HG02610 (cell line): ENCODE measurements around the gene PCGF1.
A peak's percentile ranks its signal among the peaks of the same experiment; 100 is the strongest.

Source experiments
- ATAC-seq: cut with Tn5 transposase; IDR thresholded peaks from one replicate; pipeline ENCODE4 v1.9.1; 2021; ENCODE audit warnings: mild to moderate bottlenecking, moderate library complexity; ENCODE audit not compliant: unreplicated experiment

The PCGF1 gene

GRCh38 chr2:74537140-74537539 lies 29.6 kb upstream of the PCGF1 start:
- ATAC-seq, result no peak

- no peak for ATAC-seq
Measured at GRCh38 chr2:74536166-74536950, 28.9 kb upstream of the PCGF1 start.

- no peak for ATAC-seq
Measured at GRCh38 chr2:74535440-74535965, 28.0 kb upstream of the PCGF1 start.

- ATAC-seq, result no peak
Measured at GRCh38 chr2:74534411-74534810, 26.9 kb upstream of the PCGF1 start.

GRCh38 chr2:74533464-74533863 lies 26.0 kb upstream of the PCGF1 start:
- no peak for ATAC-seq

GRCh38 chr2:74532222-74532621 lies 24.7 kb upstream of the PCGF1 start:
- no peak for ATAC-seq

GRCh38 chr2:74531666-74532065 lies 24.2 kb upstream of the PCGF1 start:
- no peak for ATAC-seq

GRCh38 chr2:74530239-74531187 lies 23.0 kb upstream of the PCGF1 start:
- peak; percentile 34 for ATAC-seq

- ATAC-seq, result peak; percentile 79
Measured at GRCh38 chr2:74529357-74530238, 22.1 kb upstream of the PCGF1 start, which contains the start of the genes AUP1 and HTRA2. TSS of gene AUP1 (minus strand) at chr2:74529706. CDS start at chr2:74529629, 77 bp downstream. TSS of gene HTRA2 (plus strand) at chr2:74529933. CDS start at chr2:74530007, 74 bp downstream.

GRCh38 chr2:74528600-74529356 lies 21.3 kb upstream of the PCGF1 start:
- peak; percentile 1 for ATAC-seq

- no peak for ATAC-seq
Measured at GRCh38 chr2:74527741-74528140, 20.2 kb upstream of the PCGF1 start.

GRCh38 chr2:74526649-74527230 lies 19.2 kb upstream of the PCGF1 start:
- no peak for ATAC-seq

GRCh38 chr2:74525717-74526648 lies 18.5 kb upstream of the PCGF1 start, which contains the start of gene DQX1:
TSS of gene DQX1 (minus strand) at chr2:74526231. CDS start at chr2:74525729, 502 bp downstream.
- ATAC-seq, result peak; percentile 24

- no peak for ATAC-seq
Measured at GRCh38 chr2:74524955-74525716, 17.6 kb upstream of the PCGF1 start.

- no peak for ATAC-seq
Measured at GRCh38 chr2:74524005-74524404, 16.5 kb upstream of the PCGF1 start.

GRCh38 chr2:74522516-74522915 lies 15.0 kb upstream of the PCGF1 start:
- no peak for ATAC-seq

- ATAC-seq, result no peak
Measured at GRCh38 chr2:74516650-74517049, 9.2 kb upstream of the PCGF1 start.
